Liver (tissue), 9 donors: Measurements from ENCODE around the gene LSAMP. TPM values are rescaled to one million over a fixed set of nuclear protein-coding genes. Genes with fewer than 3 reads are reported as not detected.

Source experiments
- DNase-seq: peaks from one replicate; pipeline ENCODE4 v3.0.0-alpha.2; 2017; ENCODE audit warnings: low spot score
- H3K27ac ChIP-seq, 2 donors: one replicate each; pipeline ENCODE4 v1.7.0; 2013; ENCODE audit warnings: inconsistent platforms in 2 of 2, low read length in 2 of 2, control low read depth in 1 of 2, low read depth in 1 of 2, mild to moderate bottlenecking in 1 of 2
- H3K27me3 ChIP-seq, 4 donors: one replicate each; pipeline versions ENCODE4 v1.6.1 to v1.7.0; 2013; ENCODE audit warnings: low read length in 3 of 4, inconsistent platforms in 1 of 4, mild to moderate bottlenecking in 1 of 4, moderate library complexity in 1 of 4; ENCODE audit not compliant: control insufficient read depth in 4 of 4, insufficient read depth in 4 of 4
- H3K36me3 ChIP-seq, 4 donors: one replicate each; pipeline versions ENCODE4 v1.6.1 to v1.7.0; 2013; ENCODE audit warnings: low read length in 3 of 4, mild to moderate bottlenecking in 3 of 4, low read depth in 1 of 4, moderate library complexity in 1 of 4; ENCODE audit not compliant: control insufficient read depth in 4 of 4, insufficient read depth in 3 of 4
- H3K4me1 ChIP-seq, 4 donors: one replicate each; pipeline versions ENCODE4 v1.6.1 to v1.7.0; 2013; ENCODE audit warnings: low read length in 3 of 4, mild to moderate bottlenecking in 3 of 4, moderate library complexity in 1 of 4; ENCODE audit not compliant: control insufficient read depth in 4 of 4, insufficient read depth in 4 of 4
- H3K4me3 ChIP-seq, 3 donors: one replicate each; pipeline versions ENCODE4 v1.6.1 to v1.7.0; 2013; ENCODE audit warnings: low read length in 3 of 3, control low read depth in 1 of 3, low read depth in 1 of 3, mild to moderate bottlenecking in 1 of 3
- H3K9ac ChIP-seq, 2 donors: one replicate each; pipeline ENCODE4 v1.7.0; 2013; ENCODE audit warnings: low read length in 2 of 2, mild to moderate bottlenecking in 2 of 2, moderate library complexity in 2 of 2, control low read depth in 1 of 2, low read depth in 1 of 2
- H3K9me3 ChIP-seq, 4 donors: one replicate each; pipeline versions ENCODE4 v1.6.1 to v1.7.0; 2013; ENCODE audit warnings: low read length in 3 of 4; ENCODE audit not compliant: control insufficient read depth in 4 of 4
- ATF3 ChIP-seq: IDR thresholded peaks from 2 replicates; pipeline ENCODE4 v1.6.1; 2016; ENCODE audit warnings: antibody characterized with exemption
- CTCF ChIP-seq: fragments of 150-350 bp; IDR thresholded peaks from 2 replicates; pipeline ENCODE4 v1.5.1; 2017; ENCODE audit warnings: improper control_type of control experiment, low read depth, low read length; ENCODE audit not compliant: missing input control
- EGR1 ChIP-seq, 2 donors: IDR thresholded peaks; 2 replicates each; pipeline ENCODE4 v1.6.1; 2016 to 2018; ENCODE audit warnings: antibody characterized with exemption in 2 of 2, low read depth in 2 of 2
- FOXA1 ChIP-seq: IDR thresholded peaks from 2 replicates; pipeline ENCODE4 v1.6.1; 2016; ENCODE audit warnings: antibody characterized with exemption
- FOXA2 ChIP-seq: IDR thresholded peaks from 2 replicates; pipeline ENCODE4 v1.6.1; 2016; ENCODE audit warnings: antibody characterized with exemption
- GABPA ChIP-seq, 2 donors: IDR thresholded peaks in 1 of 2; conservative IDR thresholded peaks in 1 of 2; 2 replicates each; pipeline ENCODE4 v1.6.1; 2016; ENCODE audit warnings: antibody characterized with exemption in 2 of 2, mild to moderate bottlenecking in 1 of 2, moderate library complexity in 1 of 2
- HNF4A ChIP-seq, 2 donors: conservative IDR thresholded peaks; 2 replicates each; pipeline ENCODE4 v1.6.1; 2016; ENCODE audit warnings: antibody characterized with exemption in 2 of 2, mild to moderate bottlenecking in 2 of 2
- HNF4G ChIP-seq: IDR thresholded peaks from 2 replicates; pipeline ENCODE4 v1.6.1; 2016; ENCODE audit warnings: antibody characterized with exemption
- JUND ChIP-seq, 2 donors: IDR thresholded peaks; 2 replicates each; pipeline ENCODE4 v1.6.1; 2016; ENCODE audit warnings: antibody characterized with exemption in 2 of 2
- MAX ChIP-seq: IDR thresholded peaks from 2 replicates; pipeline ENCODE4 v1.6.1; 2016; ENCODE audit warnings: antibody characterized with exemption
- NR2F2 ChIP-seq: IDR thresholded peaks from 2 replicates; pipeline ENCODE4 v1.6.1; 2016; ENCODE audit warnings: antibody characterized with exemption
- RAD21 ChIP-seq, 2 donors: IDR thresholded peaks; 2 replicates each; pipeline ENCODE4 v1.6.1; 2016; ENCODE audit warnings: antibody characterized with exemption in 2 of 2, mild to moderate bottlenecking in 2 of 2
- REST ChIP-seq: IDR thresholded peaks from 2 replicates; pipeline ENCODE4 v1.6.1; 2016; ENCODE audit warnings: antibody characterized with exemption, mild to moderate bottlenecking
- RXRA ChIP-seq, 2 donors: IDR thresholded peaks; 2 replicates each; pipeline ENCODE4 v1.6.1; 2017 to 2018; ENCODE audit warnings: antibody characterized with exemption in 2 of 2, mild to moderate bottlenecking in 1 of 2
- SP1 ChIP-seq: IDR thresholded peaks from 2 replicates; pipeline ENCODE4 v1.6.1; 2018; ENCODE audit warnings: antibody characterized with exemption, mild to moderate bottlenecking
- TAF1 ChIP-seq: conservative IDR thresholded peaks from 2 replicates; pipeline ENCODE4 v1.6.1; 2016; ENCODE audit warnings: antibody characterized with exemption, mild to moderate bottlenecking
- YY1 ChIP-seq: IDR thresholded peaks from 2 replicates; pipeline ENCODE4 v1.6.1; 2016; ENCODE audit warnings: antibody characterized with exemption, mild to moderate bottlenecking
- ZBTB33 ChIP-seq: IDR thresholded peaks from 2 replicates; pipeline ENCODE4 v1.6.1; 2016; ENCODE audit warnings: antibody characterized with exemption
- WGBS: extraction: QIAGEN DNeasy Blood & Tissue Kit; methylation state at CpG from one replicate; pipeline ENCODE4 v1.1.7; 2013; 5-methylcytosine and 5-hydroxymethylcytosine counted together
- polyA plus RNA-seq, 2 donors: library from polyadenylated mRNA; stranded (reverse) in 1 of 2; unstranded in 1 of 2; fragments of 200-250 nt in 1 of 2; fragments of >200 nt in 1 of 2; fragmentation: Nextera tagmentation in 1 of 2; extraction: Ambion mirVana in 1 of 2; gene quantifications; one replicate each; pipeline versions ENCODE4 v1.2.1 to v1.2.3, GENCODE V29; 2013 to 2015
- total RNA-seq, 2 donors: library from RNA; depleted of rRNA; stranded (reverse); fragments of >200 nt; gene quantifications; one replicate each; pipeline ENCODE4 v1.2.3, GENCODE V29; 2014
- donor health status: healthy.
- donor health status: healthy.
- donor health status: healthy.
- donor health status: healthy.
- donor health status: healthy.

Gene LSAMP
- total and polyA plus RNA-seq, 4 donors: 0.01 to 0.17 (median 0.06) TPM

- H3K4me3 ChIP-seq: no peak overlapping the region
- H3K27ac ChIP-seq: no peak overlapping the region
- H3K4me1 ChIP-seq: no peaks in the 10 kb centered on the region
- TF ChIP-seq EGR1 (IDR thresholded peaks at IDR 0.05; ENCODE audit: low read depth in 2 of 2) (no peak), ATF3 (no peak), GABPA (IDR thresholded peaks at IDR 0.05 in 1 of 2, conservative IDR thresholded peaks at IDR 0.05 in 1 of 2) (no peak), RXRA (IDR thresholded peaks at IDR 0.05) (no peak), NR2F2 (no peak), TAF1 (no peak), FOXA1 (no peak), SP1 (no peak), REST (no peak), ZBTB33 (no peak), YY1 (no peak), CTCF (no peak), MAX (no peak), RAD21 (IDR thresholded peaks at IDR 0.05) (no peak), FOXA2 (no peak), HNF4G (no peak), JUND (IDR thresholded peaks at IDR 0.05) (no peak), HNF4A (conservative IDR thresholded peaks at IDR 0.05) (no peak)
- no peaks in the 10 kb centered on the region for H3K27me3 ChIP-seq
- H3K36me3 ChIP-seq: no peaks in the 10 kb centered on the region
- no peak overlapping the region for H3K9ac ChIP-seq
- 66% methylated on average over 1 of the region's 1 CpG for WGBS
- H3K9me3 ChIP-seq: no peaks in the 10 kb centered on the region
- DNase-seq: no peak
These were observed 444.1 kb downstream of the LSAMP start for GRCh38 chr3:116001151-116001621.
